ENCODE data around the gene BCL2.

Gene BCL2

GRCh38 chr18:63154350-63155152 lies 165.0 kb downstream of the BCL2 start:
- H3K4me1 ChIP-seq (ENCODE audit: control insufficient read depth, insufficient read depth, low read length, poor library complexity, severe bottlenecking), result peaks cover 7% of the 10 kb centered on the region
- H3K36me3 ChIP-seq (ENCODE audit: control insufficient read depth, insufficient read depth, low read length), result no peaks in the 10 kb centered on the region
- H3K9me3 ChIP-seq (ENCODE audit: control insufficient read depth, low read length), result no peaks in the 10 kb centered on the region
- no peak overlapping the region for H3K4me3 ChIP-seq (ENCODE audit: extremely low read depth, insufficient read depth, low read length, poor library complexity, severe bottlenecking)
- whole genome bisulfite sequencing, 2 experiments (ENCODE audit: insufficient coverage in 2 of 2), result 90 to 92% methylated on average over 8 to 10 of the region's 10 CpGs
- no peak overlapping the region for H3K27ac ChIP-seq (ENCODE audit: low read depth, low read length, severe bottlenecking)

GRCh38 chr18:63152791-63153190 lies 166.8 kb downstream of the BCL2 start:
- WGBS, 2 experiments (ENCODE audit: insufficient coverage in 2 of 2), result 94 to 100% methylated on average over 5 of the region's 7 CpGs
- Histone ChIP-seq H3K27ac (ENCODE audit: low read depth, low read length, severe bottlenecking) (no peak overlapping the region), H3K36me3 (ENCODE audit: control insufficient read depth, insufficient read depth, low read length) (no peaks in the 10 kb centered on the region), H3K4me1 (ENCODE audit: control insufficient read depth, insufficient read depth, low read length, poor library complexity, severe bottlenecking) (peaks cover 7% of the 10 kb centered on the region), H3K9me3 (ENCODE audit: control insufficient read depth, low read length) (no peaks in the 10 kb centered on the region), H3K4me3 (ENCODE audit: extremely low read depth, insufficient read depth, low read length, poor library complexity, severe bottlenecking) (no peak overlapping the region)

GRCh38 chr18:63152096-63152495 lies 167.5 kb downstream of the BCL2 start:
- Histone ChIP-seq H3K9me3 (ENCODE audit: control insufficient read depth, low read length) (no peaks in the 10 kb centered on the region), H3K36me3 (ENCODE audit: control insufficient read depth, insufficient read depth, low read length) (no peaks in the 10 kb centered on the region), H3K4me3 (ENCODE audit: extremely low read depth, insufficient read depth, low read length, poor library complexity, severe bottlenecking) (no peak overlapping the region), H3K4me1 (ENCODE audit: control insufficient read depth, insufficient read depth, low read length, poor library complexity, severe bottlenecking) (peaks cover 7% of the 10 kb centered on the region), H3K27ac (ENCODE audit: low read depth, low read length, severe bottlenecking) (no peak overlapping the region)
- WGBS, 2 experiments (ENCODE audit: insufficient coverage in 2 of 2), result no CpG with 5 or more reads among the region's 3 CpGs

GRCh38 chr18:63151539-63151938 lies 168.0 kb downstream of the BCL2 start:
- Histone ChIP-seq H3K27ac (ENCODE audit: low read depth, low read length, severe bottlenecking) (no peak overlapping the region), H3K4me1 (ENCODE audit: control insufficient read depth, insufficient read depth, low read length, poor library complexity, severe bottlenecking) (peaks cover 4% of the 10 kb centered on the region), H3K4me3 (ENCODE audit: extremely low read depth, insufficient read depth, low read length, poor library complexity, severe bottlenecking) (no peak overlapping the region), H3K36me3 (ENCODE audit: control insufficient read depth, insufficient read depth, low read length) (no peaks in the 10 kb centered on the region), H3K9me3 (ENCODE audit: control insufficient read depth, low read length) (no peaks in the 10 kb centered on the region)
- WGBS, 2 experiments (ENCODE audit: insufficient coverage in 2 of 2), result 80 to 96% methylated on average over 1 to 2 of the region's 5 CpGs

- no peaks in the 10 kb centered on the region for H3K9me3 ChIP-seq (ENCODE audit: control insufficient read depth, low read length)
- H3K27ac ChIP-seq (ENCODE audit: low read depth, low read length, severe bottlenecking), result no peak overlapping the region
- no peaks in the 10 kb centered on the region for H3K4me1 ChIP-seq (ENCODE audit: control insufficient read depth, insufficient read depth, low read length, poor library complexity, severe bottlenecking)
- no peak overlapping the region for H3K4me3 ChIP-seq (ENCODE audit: extremely low read depth, insufficient read depth, low read length, poor library complexity, severe bottlenecking)
- no peaks in the 10 kb centered on the region for H3K36me3 ChIP-seq (ENCODE audit: control insufficient read depth, insufficient read depth, low read length)
- 93 to 94% methylated on average over 3 to 4 of the region's 4 CpGs for WGBS, 2 experiments (ENCODE audit: insufficient coverage in 2 of 2)
These were observed 168.6 kb downstream of the BCL2 start for GRCh38 chr18:63150942-63151421.

- whole genome bisulfite sequencing, 2 experiments (ENCODE audit: insufficient coverage in 2 of 2), result 87 to 94% methylated on average over 8 of the region's 8 CpGs
- Histone ChIP-seq H3K9me3 (ENCODE audit: control insufficient read depth, low read length) (no peaks in the 10 kb centered on the region), H3K4me3 (ENCODE audit: extremely low read depth, insufficient read depth, low read length, poor library complexity, severe bottlenecking) (no peak overlapping the region), H3K27ac (ENCODE audit: low read depth, low read length, severe bottlenecking) (no peak overlapping the region), H3K4me1 (ENCODE audit: control insufficient read depth, insufficient read depth, low read length, poor library complexity, severe bottlenecking) (no peaks in the 10 kb centered on the region), H3K36me3 (ENCODE audit: control insufficient read depth, insufficient read depth, low read length) (no peaks in the 10 kb centered on the region)
These were observed 169.2 kb downstream of the BCL2 start for GRCh38 chr18:63150326-63150725.

- 66 to 77% methylated on average over 3 to 8 of the region's 9 CpGs for WGBS, 2 experiments (ENCODE audit: insufficient coverage in 2 of 2)
- Histone ChIP-seq H3K4me3 (ENCODE audit: extremely low read depth, insufficient read depth, low read length, poor library complexity, severe bottlenecking) (no peak overlapping the region), H3K27ac (ENCODE audit: low read depth, low read length, severe bottlenecking) (no peak overlapping the region), H3K9me3 (ENCODE audit: control insufficient read depth, low read length) (no peaks in the 10 kb centered on the region), H3K36me3 (ENCODE audit: control insufficient read depth, insufficient read depth, low read length) (no peaks in the 10 kb centered on the region), H3K4me1 (ENCODE audit: control insufficient read depth, insufficient read depth, low read length, poor library complexity, severe bottlenecking) (no peaks in the 10 kb centered on the region)
These were observed 170.3 kb downstream of the BCL2 start for GRCh38 chr18:63149302-63149587.

- no peaks in the 10 kb centered on the region for H3K4me1 ChIP-seq (ENCODE audit: control insufficient read depth, insufficient read depth, low read length, poor library complexity, severe bottlenecking)
- H3K36me3 ChIP-seq (ENCODE audit: control insufficient read depth, insufficient read depth, low read length), result no peaks in the 10 kb centered on the region
- H3K4me3 ChIP-seq (ENCODE audit: extremely low read depth, insufficient read depth, low read length, poor library complexity, severe bottlenecking), result no peak overlapping the region
- H3K27ac ChIP-seq (ENCODE audit: low read depth, low read length, severe bottlenecking), result no peak overlapping the region
- WGBS, 2 experiments (ENCODE audit: insufficient coverage in 2 of 2), result 83 to 96% methylated on average over 9 to 13 of the region's 14 CpGs
- no peaks in the 10 kb centered on the region for H3K9me3 ChIP-seq (ENCODE audit: control insufficient read depth, low read length)
These were observed 170.9 kb downstream of the BCL2 start for GRCh38 chr18:63148449-63149301.

GRCh38 chr18:63147973-63148372 lies 171.6 kb downstream of the BCL2 start:
- H3K36me3 ChIP-seq (ENCODE audit: control insufficient read depth, insufficient read depth, low read length), result no peaks in the 10 kb centered on the region
- H3K4me1 ChIP-seq (ENCODE audit: control insufficient read depth, insufficient read depth, low read length, poor library complexity, severe bottlenecking), result no peaks in the 10 kb centered on the region
- WGBS, 2 experiments (ENCODE audit: insufficient coverage in 2 of 2), result 80 to 95% methylated on average over 2 to 4 of the region's 6 CpGs
- H3K4me3 ChIP-seq (ENCODE audit: extremely low read depth, insufficient read depth, low read length, poor library complexity, severe bottlenecking), result no peak overlapping the region
- H3K9me3 ChIP-seq (ENCODE audit: control insufficient read depth, low read length), result no peaks in the 10 kb centered on the region
- no peak overlapping the region for H3K27ac ChIP-seq (ENCODE audit: low read depth, low read length, severe bottlenecking)

GRCh38 chr18:63146828-63147409 lies 172.7 kb downstream of the BCL2 start:
- no peaks in the 10 kb centered on the region for H3K4me1 ChIP-seq (ENCODE audit: control insufficient read depth, insufficient read depth, low read length, poor library complexity, severe bottlenecking)
- WGBS, 2 experiments (ENCODE audit: insufficient coverage in 2 of 2), result 94 to 100% methylated on average over 4 to 6 of the region's 7 CpGs
- no peak overlapping the region for H3K4me3 ChIP-seq (ENCODE audit: extremely low read depth, insufficient read depth, low read length, poor library complexity, severe bottlenecking)
- no peaks in the 10 kb centered on the region for H3K36me3 ChIP-seq (ENCODE audit: control insufficient read depth, insufficient read depth, low read length)
- no peaks in the 10 kb centered on the region for H3K9me3 ChIP-seq (ENCODE audit: control insufficient read depth, low read length)
- no peak overlapping the region for H3K27ac ChIP-seq (ENCODE audit: low read depth, low read length, severe bottlenecking)

Data from mesodermal cell (in vitro differentiated cells).